Measurements from ENCODE around the gene ACOX1. TPM values are rescaled to one million over a fixed set of nuclear protein-coding genes. Genes with fewer than 3 reads are reported as not detected.

The ACOX1 gene
- total RNA-seq, 3 donors from 2014 or later (not counting 1 experiment from before 2014, with no cell fraction given) = 22.8 to 48.2 (median 28.2) TPM

DNA sequence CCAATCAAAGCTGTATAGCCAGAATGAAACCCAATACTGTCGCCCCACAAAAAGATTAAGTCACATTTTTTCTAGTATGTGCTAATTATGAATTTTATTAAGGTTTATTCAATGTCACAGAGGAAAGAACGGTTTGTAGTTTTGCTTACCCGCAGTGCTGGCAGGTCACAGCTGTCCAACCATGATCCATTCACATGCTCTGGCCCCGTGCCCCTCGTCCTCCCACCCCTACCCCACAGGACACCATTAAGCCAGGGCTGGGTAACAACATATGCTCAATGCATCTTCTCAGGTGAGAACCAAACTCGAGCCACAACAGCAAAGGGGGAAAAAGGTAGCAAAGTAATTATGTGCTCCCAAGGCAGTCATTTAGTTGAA, 37.5 kb downstream of the ACOX1 start:
- Mint-ChIP-seq H3K4me3 (peak overlapping the region; percentile 89), H3K9me3 (no peaks in the 10 kb centered on the region), H3K27me3 (ENCODE audit: low read depth in 2 of 2) (no peaks in the 10 kb centered on the region), H3K27ac (peak overlapping the region; percentile 65 to 92), H3K4me1 (peaks cover 11 to 13% of the 10 kb centered on the region in 2 donors), H3K36me3 (no peaks in the 10 kb centered on the region)
- WGBS (ENCODE audit: insufficient coverage) = 68% methylated on average over 5 of the region's 6 CpGs
- ATAC-seq = no peak
- peak overlapping the region; percentile 32 for H3K4me3 ChIP-seq (ENCODE audit: low read length)
- no peak for DNase-seq
- no peaks in the 10 kb centered on the region for H3K9me3 ChIP-seq (ENCODE audit: control insufficient read depth, insufficient read depth, low read length)
- peaks cover 6% of the 10 kb centered on the region for H3K36me3 ChIP-seq (ENCODE audit: control insufficient read depth, insufficient read depth, low read length)
- H3K4me1 ChIP-seq (ENCODE audit: control insufficient read depth, insufficient read depth, low read length) = peaks cover 13% of the 10 kb centered on the region
- no peak for TF ChIP-seq CTCF (IDR thresholded peaks at IDR 0.05)
- no peaks in the 10 kb centered on the region for H3K27me3 ChIP-seq (ENCODE audit: control insufficient read depth, insufficient read depth, low read length)
- H3K27ac ChIP-seq (ENCODE audit: low read length) = peak overlapping the region; percentile 23
- intact Hi-C loops (cut with micrococcal nuclease) = loop anchor here (1.0 to 10.0 kb wide), 3 partner anchors 37 to 57 kb away; partner anchors contain the start of genes ACOX1, MRPL38 and TEN1

DNA sequence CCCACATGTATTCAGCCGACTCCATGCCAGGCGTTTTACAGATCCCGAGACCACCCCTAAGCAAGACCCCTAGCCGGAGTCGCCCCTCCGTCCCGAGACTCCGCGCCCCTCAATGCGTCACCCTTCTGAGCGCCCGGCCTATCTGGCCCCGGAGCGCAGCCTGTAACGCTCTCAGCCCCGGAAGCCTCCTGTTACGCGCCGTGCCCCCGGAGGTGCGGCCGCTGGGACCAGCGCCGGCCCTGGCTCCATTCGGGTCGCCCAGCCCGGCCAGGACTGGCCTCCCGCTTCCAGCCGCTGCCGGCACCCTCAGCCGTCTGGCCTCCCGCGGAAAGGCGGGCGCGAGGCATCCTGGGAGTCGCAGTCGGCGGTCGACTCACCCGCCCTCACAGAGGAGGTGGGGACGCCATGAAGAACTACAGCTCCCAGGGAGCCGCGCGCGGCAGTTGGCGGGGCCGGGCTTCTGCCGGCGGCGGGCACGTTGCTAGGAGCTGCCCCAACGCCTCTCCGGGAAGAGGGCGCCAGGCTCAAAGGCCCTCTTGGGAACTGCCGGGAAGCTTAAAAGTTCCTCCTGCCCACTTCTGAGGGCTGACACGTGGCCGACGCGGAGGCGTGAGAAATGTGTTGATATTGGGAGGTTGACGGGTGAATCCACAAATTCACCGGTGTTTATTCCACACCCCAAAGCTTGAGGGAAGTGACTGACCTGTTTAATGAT, 38.1 kb downstream of the ACOX1 start, which contains the start of gene FBF1:
Gene FBF1, minus strand, starts transcription at position 316 of the 715 bp plus-strand sequence. CDS start 2,893 bp downstream, outside the sequence.
- TF ChIP-seq CTCF (IDR thresholded peaks at IDR 0.05) = no peak

DNA sequence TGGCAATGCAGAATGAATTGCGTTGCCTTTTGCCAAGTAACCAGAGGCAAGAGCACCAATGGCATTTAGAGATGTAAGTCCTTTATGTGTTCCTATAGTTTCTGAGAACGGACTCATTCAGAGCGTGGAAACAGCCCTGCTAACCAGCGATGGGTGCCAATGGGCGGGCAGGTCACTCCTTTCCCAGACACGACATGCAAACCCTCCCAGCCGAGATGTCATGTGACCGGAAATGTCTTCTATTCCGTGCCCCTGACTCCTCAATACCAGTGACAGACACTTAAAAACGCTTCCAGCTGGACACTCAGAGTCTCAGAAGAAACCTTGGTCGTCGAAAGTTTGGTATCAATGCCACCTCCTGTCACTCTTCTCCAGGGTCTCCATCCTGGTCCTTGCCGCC, 41.3 kb downstream of the ACOX1 start:
- no peak overlapping the region for H3K4me3 Mint-ChIP-seq
- Histone ChIP-seq H3K36me3 (ENCODE audit: control insufficient read depth, insufficient read depth, low read length) (no peaks in the 10 kb centered on the region), H3K9me3 (ENCODE audit: control insufficient read depth, insufficient read depth, low read length) (no peaks in the 10 kb centered on the region), H3K4me1 (ENCODE audit: control insufficient read depth, insufficient read depth, low read length) (peaks cover 13% of the 10 kb centered on the region), H3K27me3 (ENCODE audit: control insufficient read depth, insufficient read depth, low read length) (no peaks in the 10 kb centered on the region), H3K4me3 (ENCODE audit: low read length) (no peak overlapping the region), H3K27ac (ENCODE audit: low read length) (no peak overlapping the region)
- no peaks in the 10 kb centered on the region for H3K27me3 Mint-ChIP-seq (ENCODE audit: low read depth in 2 of 2)
- H3K36me3 Mint-ChIP-seq = no peaks in the 10 kb centered on the region
- intact Hi-C loops (cut with micrococcal nuclease) = no loop called here
- ATAC-seq (no peak), DNase-seq (no peak)
- no peak overlapping the region for H3K27ac Mint-ChIP-seq
- WGBS (ENCODE audit: insufficient coverage) = 89% methylated on average over 13 of the region's 13 CpGs
- H3K9me3 Mint-ChIP-seq = no peaks in the 10 kb centered on the region
- peaks cover 11 to 13% of the 10 kb centered on the region in 2 donors for H3K4me1 Mint-ChIP-seq
- TF ChIP-seq CTCF (IDR thresholded peaks at IDR 0.05) = no peak

More for the DNA sequence above, 38.1 kb downstream of the ACOX1 start, which contains the start of gene FBF1:
- Histone ChIP-seq H3K27me3 (ENCODE audit: control insufficient read depth, insufficient read depth, low read length) (no peaks in the 10 kb centered on the region), H3K4me1 (ENCODE audit: control insufficient read depth, insufficient read depth, low read length) (peaks cover 13% of the 10 kb centered on the region), H3K27ac (ENCODE audit: low read length) (peak within 1 kb of the TSS; percentile 54), H3K4me3 (ENCODE audit: low read length) (peak within 1 kb of the TSS; percentile 62), H3K36me3 (ENCODE audit: control insufficient read depth, insufficient read depth, low read length) (peaks cover 2% of the 10 kb centered on the region), H3K9me3 (ENCODE audit: control insufficient read depth, insufficient read depth, low read length) (no peaks in the 10 kb centered on the region)
- intact Hi-C loops (cut with micrococcal nuclease) = loop anchor here (1.0 to 10.0 kb wide), 3 partner anchors 36 to 56 kb away; partner anchors contain the start of genes ACOX1, MRPL38 and TEN1
- Mint-ChIP-seq H3K27me3 (ENCODE audit: low read depth in 2 of 2) (no peaks in the 10 kb centered on the region), H3K36me3 (no peaks in the 10 kb centered on the region), H3K4me1 (peaks cover 11 to 13% of the 10 kb centered on the region in 2 donors), H3K27ac (peak within 1 kb of the TSS; percentile 65 to 92), H3K9me3 (no peaks in the 10 kb centered on the region), H3K4me3 (peak within 1 kb of the TSS; percentile 89)
- ATAC-seq = peak; percentile 99 to 100 (median 99)
- DNase-seq = peak; percentile 82 to 91
- under 1% methylated on average over 63 of the region's 63 CpGs for WGBS (ENCODE audit: insufficient coverage)
